IPS DF 6.9 (cell line): ENCODE measurements around the gene OR2C3.
"Not testable (repeated sequence)": the region's sequence is repeated elsewhere in the genome, so short reads cannot be mapped to it uniquely, and the experiment has no call there.

Experiments used
- DNase-seq: peaks from one replicate; pipeline ENCODE4 v3.0.0-alpha.2; 2013; ENCODE audit warnings: low read depth, low spot score
- H3K27ac ChIP-seq: one replicate; pipeline ENCODE4 v1.5.1; 2013; ENCODE audit warnings: low read length, control low read depth
- H3K27me3 ChIP-seq: 2 replicates; pipeline ENCODE4 v1.6.1; 2013; ENCODE audit warnings: mild to moderate bottlenecking, low read length; ENCODE audit not compliant: control insufficient read depth, insufficient read depth
- H3K36me3 ChIP-seq: 2 replicates; pipeline ENCODE4 v1.6.1; 2013; ENCODE audit warnings: low read length; ENCODE audit not compliant: control insufficient read depth, insufficient read depth
- H3K4me1 ChIP-seq: 2 replicates; pipeline ENCODE4 v1.6.1; 2013; ENCODE audit warnings: low read length; ENCODE audit not compliant: control insufficient read depth, insufficient read depth
- H3K4me3 ChIP-seq: 2 replicates; pipeline ENCODE4 v1.5.1; 2013; ENCODE audit warnings: mild to moderate bottlenecking, low read length
- H3K9me3 ChIP-seq: 2 replicates; pipeline ENCODE4 v1.6.1; 2013; ENCODE audit warnings: low read length, inconsistent platforms; ENCODE audit not compliant: control insufficient read depth, insufficient read depth
- WGBS: extraction: QIAGEN DNeasy Blood & Tissue Kit; methylation state at CpG from one replicate; pipeline ENCODE4 v1.1.7; 2013; ENCODE audit warnings: mixed read lengths, missing lambda C conversion rate; ENCODE audit not compliant: insufficient read length, insufficient coverage; 5-methylcytosine and 5-hydroxymethylcytosine counted together

Gene OR2C3

DNA sequence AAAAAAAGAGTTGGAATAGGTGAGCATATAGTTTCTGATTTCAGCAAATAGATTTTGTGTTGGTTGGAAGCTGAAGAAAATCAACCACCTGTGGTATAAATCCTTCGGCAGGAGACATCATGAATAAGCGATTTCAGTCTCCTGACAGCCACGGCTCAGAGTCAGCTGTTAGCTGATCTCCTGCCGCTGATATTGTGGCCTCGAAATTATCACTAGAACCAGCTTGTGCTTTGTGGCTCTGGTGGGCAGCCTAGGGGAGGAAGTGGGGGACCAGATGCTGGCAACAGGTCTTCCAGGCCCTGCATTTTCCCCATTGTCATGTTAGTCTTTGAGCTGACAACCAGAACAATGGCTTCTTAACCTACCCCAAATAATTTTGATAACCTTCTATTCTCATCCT lies 11.9 kb upstream of the OR2C3 start:
- no peaks in the 10 kb centered on the region for H3K27me3 ChIP-seq
- H3K4me1 ChIP-seq, result peaks cover 1% of the 10 kb centered on the region
- no peak overlapping the region for H3K4me3 ChIP-seq
- H3K36me3 ChIP-seq, result no peaks in the 10 kb centered on the region
- no CpG with 5 or more reads among the region's 5 CpGs for WGBS
- no peak overlapping the region for H3K27ac ChIP-seq
- no peaks in the 10 kb centered on the region for H3K9me3 ChIP-seq
- no peak for DNase-seq

GRCh38 chr1:247542811-247543210 lies 6.6 kb upstream of the OR2C3 start:
- no peak overlapping the region for H3K4me3 ChIP-seq
- no peak for DNase-seq
- H3K36me3 ChIP-seq, result no peaks in the 10 kb centered on the region
- no peaks in the 10 kb centered on the region for H3K27me3 ChIP-seq
- H3K4me1 ChIP-seq, result no peaks in the 10 kb centered on the region
- H3K9me3 ChIP-seq, result no peaks in the 10 kb centered on the region
- no peak overlapping the region for H3K27ac ChIP-seq
- WGBS, result no CpG with 5 or more reads among the region's 3 CpGs

DNA sequence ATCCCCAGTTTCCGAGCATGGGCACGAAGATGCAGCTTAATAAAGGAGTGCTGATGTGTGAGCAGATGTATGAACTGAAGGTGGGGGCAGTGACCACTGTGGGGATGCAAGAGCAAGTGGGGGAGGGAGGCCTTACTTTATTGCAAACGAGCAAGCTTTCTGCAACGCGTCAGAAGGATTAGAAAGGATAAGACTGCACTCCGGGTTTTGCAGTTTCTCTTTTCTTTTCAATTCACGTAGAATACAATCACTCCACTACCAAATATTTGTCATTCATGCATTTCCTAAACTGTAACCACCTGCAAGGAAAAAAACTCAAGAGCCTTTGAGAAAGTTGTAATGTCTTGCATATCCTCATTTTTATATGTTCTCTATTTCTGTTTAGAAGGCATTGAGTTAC lies 4.3 kb upstream of the OR2C3 start:
- H3K36me3 ChIP-seq, result no peaks in the 10 kb centered on the region
- H3K27me3 ChIP-seq, result no peaks in the 10 kb centered on the region
- no peaks in the 10 kb centered on the region for H3K9me3 ChIP-seq
- WGBS, result no CpG with 5 or more reads among the region's 7 CpGs
- H3K4me1 ChIP-seq, result no peaks in the 10 kb centered on the region
- H3K27ac ChIP-seq, result no peak overlapping the region
- DNase-seq, result no peak
- no peak overlapping the region for H3K4me3 ChIP-seq

- no peaks in the 10 kb centered on the region for H3K9me3 ChIP-seq
- H3K4me1 ChIP-seq, result no peaks in the 10 kb centered on the region
- H3K36me3 ChIP-seq, result no peaks in the 10 kb centered on the region
- H3K27me3 ChIP-seq, result no peaks in the 10 kb centered on the region
- no peak overlapping the region for H3K27ac ChIP-seq
- no peak overlapping the region for H3K4me3 ChIP-seq
- no peak for DNase-seq
- no CpG with 5 or more reads among the region's 6 CpGs for whole genome bisulfite sequencing
These were observed 3.0 kb upstream of the OR2C3 start for GRCh38 chr1:247539215-247539614.

DNA sequence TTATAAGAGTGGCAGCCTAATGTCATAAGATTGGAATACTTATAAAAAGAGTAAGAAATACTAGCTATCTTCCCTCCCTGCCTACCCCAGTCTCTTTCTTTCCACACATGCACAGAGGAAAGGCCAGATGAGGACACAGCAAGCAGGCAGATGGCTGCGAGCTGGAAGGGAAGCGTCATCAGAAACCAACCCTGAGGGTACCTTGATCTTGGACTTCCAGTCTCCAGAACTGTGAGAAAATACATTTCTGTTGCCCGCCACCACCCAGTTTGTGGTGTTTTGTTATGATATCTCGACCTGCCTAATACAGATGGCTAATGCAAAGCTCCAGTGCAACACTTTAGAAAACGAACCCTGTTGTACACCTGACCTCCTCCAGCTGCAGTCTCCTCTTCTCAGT lies 2.3 kb upstream of the OR2C3 start:
- Histone ChIP-seq H3K4me1 (no peaks in the 10 kb centered on the region), H3K27me3 (no peaks in the 10 kb centered on the region), H3K36me3 (no peaks in the 10 kb centered on the region), H3K4me3 (no peak overlapping the region), H3K9me3 (no peaks in the 10 kb centered on the region), H3K27ac (no peak overlapping the region)
- WGBS, result no CpG with 5 or more reads among the region's 5 CpGs
- DNase-seq, result no peak

- H3K4me1 ChIP-seq, result no peaks in the 10 kb centered on the region
- H3K27me3 ChIP-seq, result no peaks in the 10 kb centered on the region
- no peak for DNase-seq
- no peak overlapping the region for H3K4me3 ChIP-seq
- no peak overlapping the region for H3K27ac ChIP-seq
- H3K9me3 ChIP-seq, result no peaks in the 10 kb centered on the region
- H3K36me3 ChIP-seq, result no peaks in the 10 kb centered on the region
- no CpG with 5 or more reads among the region's 3 CpGs for WGBS
These were observed 838 bp downstream of the OR2C3 start for GRCh38 chr1:247535402-247535801.

- no CpG with 5 or more reads among the region's 8 CpGs for WGBS
- Histone ChIP-seq H3K4me1 (no peaks in the 10 kb centered on the region), H3K4me3 (no peak overlapping the region), H3K27me3 (no peaks in the 10 kb centered on the region), H3K36me3 (no peaks in the 10 kb centered on the region), H3K27ac (no peak overlapping the region), H3K9me3 (no peaks in the 10 kb centered on the region)
- DNase-seq, result no peak
These were observed 4.3 kb downstream of the OR2C3 start for GRCh38 chr1:247531937-247532336.

GRCh38 chr1:247530785-247531184 lies 5.5 kb downstream of the OR2C3 start:
- DNase-seq, result no peak
- H3K4me1 ChIP-seq, result no peaks in the 10 kb centered on the region
- no CpG with 5 or more reads among the region's 41 CpGs for WGBS

DNA sequence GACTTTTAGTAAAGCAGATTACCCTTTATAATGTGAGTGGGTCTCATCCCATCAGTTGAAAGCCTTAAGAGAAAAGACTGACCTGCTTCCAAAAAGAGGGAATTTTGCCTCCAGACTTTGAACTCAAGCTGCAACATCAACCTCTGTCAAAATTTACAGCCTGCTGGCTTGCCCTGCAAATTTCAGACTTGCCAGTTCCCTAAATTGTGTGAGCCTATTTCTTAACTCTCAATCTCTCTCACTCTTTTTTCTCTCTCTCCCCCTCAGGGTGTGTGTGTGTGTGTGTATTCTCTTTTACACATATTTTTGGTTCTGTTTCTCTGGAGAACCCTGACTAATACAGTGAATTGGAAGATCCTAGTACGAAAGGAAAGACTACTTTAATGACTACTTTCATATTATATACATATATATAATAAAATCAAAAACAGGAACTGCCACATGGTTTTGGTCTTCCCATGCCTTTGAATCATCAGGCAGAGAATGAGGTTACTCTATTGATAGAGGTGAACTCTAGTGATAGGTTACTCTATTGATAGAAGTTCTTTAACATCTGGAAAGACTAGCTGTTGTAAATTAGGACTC lies 6.4 kb downstream of the OR2C3 start:
- H3K27ac ChIP-seq, result no peak overlapping the region
- no peak overlapping the region for H3K4me3 ChIP-seq
- no peaks in the 10 kb centered on the region for H3K27me3 ChIP-seq
- no peaks in the 10 kb centered on the region for H3K4me1 ChIP-seq
- no peaks in the 10 kb centered on the region for H3K9me3 ChIP-seq
- H3K36me3 ChIP-seq, result no peaks in the 10 kb centered on the region
- WGBS, result no CpG with 5 or more reads among the region's 1 CpG
- DNase-seq, result no peak

More at GRCh38 chr1:247530785-247531184, 5.5 kb downstream of the OR2C3 start:
- Histone ChIP-seq H3K4me3 (no peak overlapping the region), H3K36me3 (no peaks in the 10 kb centered on the region), H3K9me3 (no peaks in the 10 kb centered on the region), H3K27me3 (no peaks in the 10 kb centered on the region), H3K27ac (no peak overlapping the region)

DNA sequence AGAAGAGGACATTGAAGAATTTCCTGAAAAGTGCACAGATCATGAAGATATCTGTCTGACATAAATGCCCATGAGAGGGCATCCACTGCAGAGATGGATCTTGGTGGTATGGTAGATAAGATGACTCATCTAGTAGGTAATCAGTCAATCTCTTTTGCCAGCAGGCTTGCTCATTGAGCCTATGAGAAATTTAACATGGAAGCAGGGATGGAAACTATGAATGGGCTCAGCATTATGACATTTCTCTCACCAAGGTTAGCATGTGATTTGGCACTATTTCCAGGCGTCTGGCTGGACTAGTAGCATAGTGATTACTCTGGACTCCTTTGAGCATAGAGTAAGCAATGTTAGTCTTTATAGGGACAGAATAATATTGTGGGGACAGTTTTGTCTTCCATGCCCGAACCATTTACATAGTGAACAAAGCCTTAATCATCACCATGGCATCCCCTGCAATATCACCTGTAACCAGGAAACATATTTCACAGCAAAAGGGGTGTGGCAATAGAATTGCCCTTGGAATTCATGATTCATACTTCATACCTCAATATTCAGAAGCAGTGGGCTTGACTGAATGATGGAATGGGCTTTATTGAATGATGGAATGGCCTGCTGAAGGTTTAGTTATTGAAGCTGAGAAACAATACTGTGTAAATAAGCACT lies 7.3 kb downstream of the OR2C3 start:
- Histone ChIP-seq H3K4me1 (no peaks in the 10 kb centered on the region), H3K27me3 (no peaks in the 10 kb centered on the region), H3K27ac (no peak overlapping the region), H3K9me3 (no peaks in the 10 kb centered on the region), H3K4me3 (no peak overlapping the region), H3K36me3 (no peaks in the 10 kb centered on the region)
- no CpG with 5 or more reads among the region's 2 CpGs for WGBS
- DNase-seq, result no peak

- H3K27me3 ChIP-seq, DNase-seq, H3K4me3 ChIP-seq, H3K9me3 ChIP-seq, H3K27ac ChIP-seq, H3K4me1 ChIP-seq, H3K36me3 ChIP-seq: not testable (repeated sequence)
- WGBS, result no CpG with 5 or more reads among the region's 30 CpGs
These were observed 14.4 kb downstream of the OR2C3 start for GRCh38 chr1:247521886-247522285.
